Activated CD4-positive, alpha-beta T cell treated with anti-CD3 and anti-CD28 coated beads for 48 hours (primary cell): ENCODE measurements around the gene KRTAP21-3.
"Not testable (repeated sequence)": the region's sequence is repeated elsewhere in the genome, so short reads cannot be mapped to it uniquely, and the experiment has no call there.

Experiments used
- DNase-seq: peaks from one replicate; pipeline ENCODE4 v3.0.0-alpha.2; 2020

KRTAP21-3 gene, protein sequence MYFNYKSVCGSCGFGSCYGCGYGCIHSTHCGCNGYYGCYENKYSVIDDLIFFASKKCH

DNA sequence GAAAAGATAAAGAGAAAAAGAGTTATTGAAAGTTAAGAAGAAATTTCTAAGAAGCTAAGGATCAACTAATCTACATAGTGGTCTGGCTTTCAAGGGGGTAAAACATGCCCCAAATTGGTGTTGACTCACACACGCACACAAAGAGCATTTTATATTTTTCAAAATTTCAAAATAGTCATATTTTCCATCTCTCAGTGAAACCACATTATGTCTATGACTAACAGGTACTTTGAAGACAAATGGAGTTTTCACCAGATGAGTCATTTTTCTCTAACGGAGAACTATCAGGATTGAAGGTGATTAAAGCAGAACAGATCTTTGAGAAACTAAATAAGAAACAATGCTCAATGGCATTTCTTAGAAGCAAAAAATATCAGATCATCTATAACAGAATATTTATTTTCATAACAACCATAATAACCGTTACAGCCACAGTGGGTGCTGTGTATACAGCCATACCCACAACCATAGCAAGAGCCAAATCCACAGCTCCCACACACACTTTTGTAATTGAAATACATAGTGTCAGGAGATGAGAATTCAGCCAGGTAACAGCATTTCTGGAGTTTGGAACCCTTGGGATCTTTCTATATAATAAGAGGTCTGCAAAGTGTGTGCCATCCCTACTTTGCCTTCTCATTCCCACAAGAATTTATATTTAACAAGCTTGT lies at the start of gene KRTAP21-3:
Gene KRTAP21-3, minus strand, starts transcription at position 539 of the 671 bp plus-strand sequence. Its CDS starts 18 bp downstream, at position 521.
- peak; percentile 31 for DNase-seq

DNA sequence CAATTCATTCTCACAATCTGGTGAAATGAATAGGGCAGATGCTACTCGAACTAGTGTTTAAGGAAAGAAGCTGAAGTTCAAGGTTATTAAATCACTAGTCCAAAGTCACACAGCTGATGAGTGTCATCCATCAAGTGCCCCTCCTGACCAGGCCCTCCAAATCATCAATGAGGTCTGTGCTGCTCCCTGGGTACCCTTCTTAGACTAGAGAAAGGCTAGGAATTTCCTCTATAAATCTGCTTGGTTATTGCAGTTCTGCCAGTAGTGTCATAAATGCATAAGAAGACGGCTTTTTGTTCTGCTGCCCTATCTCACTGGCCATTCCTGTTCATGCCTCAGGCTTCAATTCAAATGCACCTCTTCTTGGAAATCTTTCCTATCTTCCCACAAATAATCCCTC lies 42.2 kb upstream of the KRTAP21-3 start:
- no peak for DNase-seq

GRCh38 chr21:30758306-30758705 lies 39.7 kb upstream of the KRTAP21-3 start:
- DNase-seq = no peak

DNA sequence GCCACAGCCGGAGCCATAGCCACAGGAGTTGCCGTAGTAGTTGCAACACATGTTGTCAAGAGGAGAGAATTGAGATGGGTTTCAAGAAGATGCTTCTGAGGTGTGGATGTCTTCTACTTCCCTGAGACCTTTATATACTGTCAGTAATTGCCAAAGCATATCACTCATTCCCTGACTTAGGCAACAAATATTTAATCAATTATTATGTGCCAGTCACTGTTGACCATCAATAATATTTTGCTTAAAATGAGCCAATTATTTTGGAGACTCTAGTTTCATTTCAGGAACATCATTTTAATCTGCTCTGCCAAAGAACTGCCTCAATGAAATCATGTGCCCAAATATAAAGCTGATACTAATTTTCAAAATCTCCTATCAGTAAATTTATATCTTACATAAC lies 36.8 kb upstream of the KRTAP21-3 start, which contains the start of gene KRTAP21-1:
Gene KRTAP21-1, minus strand, starts transcription at position 101 of the 400 bp plus-strand sequence. Its CDS starts 50 bp downstream, at position 51.
- not testable (repeated sequence) for DNase-seq

GRCh38 chr21:30747159-30747558 lies 28.6 kb upstream of the KRTAP21-3 start, which contains the start of gene KRTAP21-2:
Gene KRTAP21-2 (minus strand): TSS chr21:30747259. CDS start chr21:30747202, 57 bp downstream.
- no peak for DNase-seq

DNA sequence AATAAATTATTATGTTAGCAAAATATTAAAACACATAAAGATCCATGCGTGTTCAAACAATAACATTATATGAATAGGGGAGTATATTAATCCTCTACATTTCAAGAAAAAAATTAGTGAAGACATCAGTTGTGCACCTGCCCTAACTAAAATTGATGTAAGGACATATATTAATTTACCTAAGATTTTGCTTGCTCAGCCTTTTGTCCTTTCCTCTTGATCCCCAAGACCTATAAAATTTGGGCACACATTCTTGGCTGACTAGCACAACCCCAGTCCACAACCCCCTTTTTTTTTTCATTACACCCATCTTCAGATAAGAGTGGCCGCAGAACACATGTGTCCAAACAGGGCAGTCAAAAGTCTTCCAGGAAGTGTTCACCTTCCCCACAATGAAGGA lies 21.9 kb upstream of the KRTAP21-3 start:
- DNase-seq = no peak

DNA sequence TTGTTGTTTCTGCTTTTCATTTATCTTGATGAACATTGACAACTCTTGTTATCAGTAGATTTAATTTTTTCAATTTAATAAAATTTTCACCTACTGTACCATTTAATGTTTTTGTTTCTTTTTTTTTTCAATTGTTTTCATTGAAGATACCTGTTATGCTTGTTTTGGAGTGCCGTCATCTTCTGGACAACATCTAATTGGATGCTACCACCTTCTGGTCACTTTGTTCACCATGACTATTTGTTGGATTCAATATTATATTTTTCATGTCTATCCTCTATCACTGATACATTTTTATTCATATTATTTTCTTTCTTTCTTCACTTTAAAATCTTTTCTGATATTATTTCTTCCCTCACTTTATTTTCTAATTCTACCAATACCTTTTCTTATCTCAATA lies 14.4 kb upstream of the KRTAP21-3 start:
- DNase-seq = no peak

DNA sequence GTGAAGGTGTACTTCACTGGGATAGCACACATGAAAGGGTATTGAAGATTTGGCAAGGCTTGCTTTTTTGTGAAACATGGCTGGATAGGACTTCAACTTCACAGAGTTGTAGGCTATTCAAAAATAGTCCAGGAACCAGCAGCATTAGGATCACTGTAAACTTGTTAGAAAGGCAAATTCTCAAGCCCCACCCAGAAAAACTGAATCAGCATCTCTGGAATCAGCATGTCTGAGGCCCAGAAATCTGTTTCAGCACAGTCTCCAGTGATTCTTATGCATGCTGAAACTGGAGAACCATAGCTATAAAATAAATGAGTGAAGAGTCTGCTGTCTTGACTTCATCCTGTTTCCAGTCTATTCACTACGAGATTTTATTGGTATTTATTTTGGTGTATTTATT lies 8.1 kb upstream of the KRTAP21-3 start:
- DNase-seq = no peak

- no peak for DNase-seq
These were observed 824 bp upstream of the KRTAP21-3 start for GRCh38 chr21:30719401-30719800.

DNA sequence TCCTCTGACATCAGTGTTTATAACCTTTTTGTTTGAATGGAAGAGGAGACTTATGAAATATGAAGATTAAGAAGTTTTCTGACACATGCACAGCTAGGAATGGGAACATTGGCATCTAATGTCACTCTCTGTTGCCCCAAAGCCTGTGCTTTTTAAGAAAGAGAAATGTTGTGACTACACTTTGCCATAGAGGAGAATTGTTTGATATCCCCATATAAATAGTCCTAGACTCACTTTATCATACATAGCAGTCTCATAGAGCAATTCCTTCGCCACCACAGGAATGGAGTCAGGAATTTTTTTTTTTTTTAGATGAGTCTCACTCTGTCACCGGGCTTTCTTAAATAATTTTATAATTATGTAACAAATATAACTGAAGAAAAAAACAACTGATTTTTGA lies 1.5 kb downstream of the KRTAP21-3 start:
- no peak for DNase-seq

- DNase-seq = no peak
These were observed 3.6 kb downstream of the KRTAP21-3 start for GRCh38 chr21:30714946-30715345.

GRCh38 chr21:30714456-30714855 lies 4.1 kb downstream of the KRTAP21-3 start:
- DNase-seq = no peak

DNA sequence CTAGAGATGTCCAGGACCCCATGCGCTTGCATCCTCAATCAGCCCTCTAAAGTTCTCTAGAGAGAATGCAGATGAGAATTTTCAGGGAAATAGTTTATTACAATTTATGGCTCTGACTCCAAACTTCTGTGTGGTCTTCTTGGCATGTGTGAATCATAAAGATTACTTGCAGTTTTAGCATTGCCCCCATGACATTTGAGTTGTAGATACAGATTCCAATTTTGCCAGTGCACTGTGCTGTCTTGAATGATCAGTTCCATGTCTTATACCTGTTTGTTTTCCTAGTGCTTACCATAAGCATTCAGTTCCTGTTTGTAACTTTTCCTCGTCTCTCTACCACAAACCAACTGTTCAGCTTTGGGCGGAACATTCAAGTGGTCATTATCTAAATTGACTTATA lies 4.8 kb downstream of the KRTAP21-3 start:
- DNase-seq = no peak

DNA sequence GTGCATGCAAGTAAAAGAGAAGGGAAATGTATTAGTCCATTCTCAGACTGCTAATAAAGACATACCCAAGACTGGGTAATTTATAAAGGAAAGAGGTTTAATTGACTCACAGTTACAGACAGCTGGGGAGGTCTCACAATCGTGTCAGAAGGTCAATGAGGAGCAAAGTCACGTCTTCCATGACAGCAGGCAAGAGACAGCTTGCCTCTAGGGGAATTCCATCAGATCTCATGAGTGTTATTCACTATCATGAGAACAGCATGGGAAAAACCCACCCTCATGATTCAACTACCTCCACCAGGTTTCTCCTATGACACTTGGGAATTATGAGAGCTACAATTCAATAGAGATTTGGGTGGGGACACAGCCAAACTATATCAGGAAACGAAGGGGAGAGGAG lies 8.1 kb downstream of the KRTAP21-3 start:
- DNase-seq = peak; percentile 47

DNA sequence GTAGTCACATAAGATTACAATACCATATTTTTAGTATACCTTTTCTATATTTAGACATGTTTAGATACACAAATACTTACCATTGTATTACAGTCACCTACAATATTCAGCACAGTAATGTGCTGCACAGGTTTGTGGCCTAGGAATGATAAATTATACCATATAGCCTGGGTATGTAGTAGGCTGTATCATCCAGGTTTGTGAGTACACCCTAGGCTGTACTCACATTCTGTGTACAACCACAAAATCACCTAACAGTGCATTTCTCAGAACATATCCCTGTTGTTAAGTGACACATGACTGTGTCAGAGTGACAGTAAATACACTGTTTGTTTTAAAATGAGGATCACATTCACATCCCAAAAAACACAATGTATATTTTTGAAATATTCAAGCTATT lies 11.2 kb downstream of the KRTAP21-3 start:
- DNase-seq = no peak

GRCh38 chr21:30695956-30696355 lies 22.6 kb downstream of the KRTAP21-3 start:
- DNase-seq = no peak

- no peak for DNase-seq
These were observed 28.8 kb downstream of the KRTAP21-3 start for GRCh38 chr21:30689822-30690221.

- no peak for DNase-seq
These were observed 34.1 kb downstream of the KRTAP21-3 start for GRCh38 chr21:30684506-30684905.

DNA sequence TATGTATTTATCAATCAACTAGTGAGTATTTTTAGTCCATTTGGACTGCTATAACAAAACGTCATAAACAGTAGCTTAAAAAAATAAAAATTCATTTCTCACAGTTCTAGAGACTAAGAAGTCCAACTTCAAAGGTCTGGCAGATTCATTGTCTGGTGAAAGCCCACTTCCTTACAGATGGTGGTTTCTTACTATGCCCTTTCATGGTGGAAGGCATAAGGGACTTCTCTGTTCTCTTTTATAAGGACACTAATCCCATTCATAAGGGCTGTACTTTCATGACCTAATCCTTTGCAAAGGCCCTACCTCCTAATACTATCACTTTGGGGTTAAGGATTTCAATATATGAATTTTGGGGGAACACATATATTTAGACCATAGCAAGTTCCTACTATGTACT lies 38.0 kb downstream of the KRTAP21-3 start:
- no peak for DNase-seq

GRCh38 chr21:30676737-30677136 lies 41.8 kb downstream of the KRTAP21-3 start:
- no peak for DNase-seq

GRCh38 chr21:30674312-30674711 lies 44.3 kb downstream of the KRTAP21-3 start:
- no peak for DNase-seq

DNA sequence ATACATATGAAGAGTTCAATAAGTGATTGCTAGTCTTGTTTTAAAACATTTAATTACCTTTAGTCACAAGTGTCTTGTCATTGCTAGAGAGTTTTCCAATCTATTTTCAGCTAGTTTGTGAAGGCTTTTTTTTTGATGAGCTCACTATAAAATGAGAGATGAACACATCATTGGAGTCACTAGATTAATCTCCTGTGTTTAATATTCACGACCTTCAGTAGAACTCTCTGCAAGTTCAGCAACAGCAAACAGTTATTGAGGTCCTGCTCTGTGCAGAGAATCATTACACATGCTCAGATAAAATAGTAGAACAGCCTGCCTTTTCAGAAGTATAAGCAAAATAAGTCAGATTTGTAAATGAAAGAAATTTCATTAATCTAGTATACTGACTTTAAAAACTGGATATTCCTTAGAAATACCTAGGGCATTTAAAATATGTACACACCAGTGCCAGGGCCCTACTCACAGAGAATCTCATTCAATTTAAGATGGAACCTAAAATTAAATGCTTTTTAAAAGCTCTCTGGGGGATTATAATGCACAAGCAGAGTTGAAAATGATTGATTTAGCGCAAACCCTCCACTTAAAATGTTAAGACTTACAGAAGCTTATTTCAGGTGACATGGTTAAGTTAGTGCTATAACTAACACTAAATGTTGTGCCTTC lies 45.5 kb downstream of the KRTAP21-3 start:
- no peak for DNase-seq

DNA sequence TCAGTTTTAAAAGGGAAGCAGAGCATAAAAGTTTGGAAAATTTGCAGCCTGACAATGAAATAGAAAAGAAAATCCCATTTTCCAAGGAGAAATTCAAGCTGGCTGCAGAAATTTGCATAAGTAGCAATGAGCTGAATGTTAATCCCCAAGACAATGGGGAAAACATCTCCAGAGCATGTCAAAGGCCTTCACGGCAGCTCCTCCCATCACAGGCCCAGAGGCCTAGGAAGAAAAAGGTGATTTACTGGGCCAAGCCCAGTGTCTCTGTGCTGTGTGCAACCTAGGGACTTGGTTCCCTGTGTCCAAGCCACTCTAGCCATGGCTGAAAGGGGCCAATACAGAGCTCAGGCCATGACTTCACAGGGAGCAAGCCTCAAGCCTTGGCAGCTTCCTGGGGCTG lies 49.8 kb downstream of the KRTAP21-3 start:
- DNase-seq = no peak
